Measurements from ENCODE around the gene NUP210L. TPM values are rescaled to one million over a fixed set of nuclear protein-coding genes. Genes with fewer than 3 reads are reported as not detected.

Gene NUP210L
- total and polyA plus RNA-seq, 9 of the 15 experiments (the other 6 are each of a cell fraction or from before 2014, with no cell fraction given): 0.01 to 0.04 TPM; not detected in 7

- in situ Hi-C loops (cut with MboI): no loop called here
- POLR2A ChIA-PET: interaction anchor here (1.1 to 4.0 kb wide), 4 partner anchors 9 to 16 kb away, joined by 4 to 26 read pairs (median 10); no protein-coding TSS in a partner anchor
These were observed 11.3 kb upstream of the NUP210L start for GRCh38 chr1:154166207-154166606.

More at GRCh38 chr1:154166207-154166606, 11.3 kb upstream of the NUP210L start:
- TF ChIP-seq ZBTB8A (IDR thresholded peaks at IDR 0.05; ENCODE audit: partially characterized antibody) (no peak), KAT8 (IDR thresholded peaks at IDR 0.05; ENCODE audit: low read depth) (no peak), RNF2 (IDR thresholded peaks at IDR 0.05) (no peak), TEAD2 (tag; IDR thresholded peaks at IDR 0.05) (no peak), RCOR1 (IDR thresholded peaks at IDR 0.05; ENCODE audit: borderline replicate concordance in 1 of 2, low read depth in 2 of 2, low read length in 2 of 2) (no peak), TFE3 (CRISPR knock-in tag; IDR thresholded peaks at IDR 0.05) (no peak), ZNF76 (CRISPR knock-in tag; IDR thresholded peaks at IDR 0.05; ENCODE audit: borderline replicate concordance) (no peak), ZEB2 (IDR thresholded peaks at IDR 0.05) (no peak), PML (IDR thresholded peaks at IDR 0.05; ENCODE audit: low read length) (no peak), ZHX1 (conservative IDR thresholded peaks at IDR 0.05; ENCODE audit: low read length) (no peak), MCM3 (IDR thresholded peaks at IDR 0.05) (no peak), SETDB1 (IDR thresholded peaks at IDR 0.05; ENCODE audit: low read length) (no peak), PHTF2 (CRISPR knock-in tag; IDR thresholded peaks at IDR 0.05) (no peak)
- no peaks in the 10 kb centered on the region for H4K20me1 ChIP-seq (replicated peaks; ENCODE audit: control insufficient read depth, insufficient read depth, low read length)
- WGBS (ENCODE audit: insufficient coverage, low coverage, missing lambda C conversion rate): 100% methylated on average over 1 of the region's 1 CpG
- 0 out of 2 replicates have a peak, but pooled peaks cover 5% of the 10 kb centered on the region for H3K9me3 ChIP-seq (replicated peaks; ENCODE audit: control insufficient read depth, insufficient read depth, low read depth, low read length)
- H2AFZ ChIP-seq (ENCODE audit: low read depth, low read length): no peak overlapping the region
- H3K4me1 ChIP-seq (replicated peaks in 1 of 2; ENCODE audit: control insufficient read depth in 2 of 2, insufficient read depth in 2 of 2, low read length in 2 of 2): no peaks in the 10 kb centered on the region
- H3K27me3 ChIP-seq (ENCODE audit: control insufficient read depth in 2 of 2, insufficient read depth in 2 of 2, low read length in 2 of 2): no peaks in the 10 kb centered on the region
- DNase-seq (ENCODE audit: extremely low read depth in 1 of 4, low spot score in 3 of 4) (no peak), FAIRE-seq (no peak), ATAC-seq (no peak)
- peaks cover 3% of the 10 kb centered on the region; the same call in 2 of the 3 replicates for H3K79me2 ChIP-seq (ENCODE audit: control insufficient read depth, insufficient read depth, low read length)
- no peak overlapping the region for H3K27ac ChIP-seq (ENCODE audit: extremely low read depth, low read depth, low read length)
- CTCF ChIA-PET (ENCODE audit: low intra/inter-chr PET ratio): no interaction called here
- peaks cover 96% of the 10 kb centered on the region for H3K36me3 ChIP-seq (ENCODE audit: control insufficient read depth, insufficient read depth, low read length)
- no peak overlapping the region for H3K4me3 ChIP-seq
- intact Hi-C loops (cut with micrococcal nuclease): no loop called here
- H3K4me2 ChIP-seq (ENCODE audit: insufficient read depth, low read length): no peak overlapping the region
- no TSS peak for BruUV-seq (replicated peaks)
- H3K9me1 ChIP-seq (ENCODE audit: control insufficient read depth, insufficient read depth, low read length): no peaks in the 10 kb centered on the region
- H3K9ac ChIP-seq (ENCODE audit: insufficient read depth in 1 of 2, low read depth in 2 of 2, low read length in 2 of 2): no peak overlapping the region

Measured in K562 (cell line).